Osteocyte (in vitro differentiated cells): ENCODE results near the gene GUCY2F. TPM values are rescaled to one million over a fixed set of nuclear protein-coding genes. Genes with fewer than 3 reads are reported as not detected.

Source experiments
- DNase-seq: peaks from one replicate; pipeline ENCODE4 v3.0.0; 2021; ENCODE audit warnings: mixed read lengths; ENCODE audit not compliant: unreplicated experiment; ENCODE audit errors: extremely low spot score
- H3K27ac Mint-ChIP-seq: one replicate; pipeline ENCODE4 v1.8.0; 2021; ENCODE audit warnings: mild to moderate bottlenecking, mixed read lengths; ENCODE audit not compliant: unreplicated experiment
- H3K27me3 Mint-ChIP-seq: one replicate; pipeline ENCODE4 v1.8.0; 2021; ENCODE audit warnings: mixed read lengths; ENCODE audit not compliant: unreplicated experiment
- H3K36me3 Mint-ChIP-seq: one replicate; pipeline ENCODE4 v1.8.0; 2021; ENCODE audit warnings: mixed read lengths; ENCODE audit not compliant: unreplicated experiment
- H3K4me1 Mint-ChIP-seq: one replicate; pipeline ENCODE4 v1.8.0; 2021; ENCODE audit warnings: mixed read lengths; ENCODE audit not compliant: unreplicated experiment
- H3K4me3 Mint-ChIP-seq: one replicate; pipeline ENCODE4 v1.8.0; 2021; ENCODE audit warnings: mild to moderate bottlenecking, moderate library complexity, mixed read lengths; ENCODE audit not compliant: unreplicated experiment
- H3K9me3 Mint-ChIP-seq: one replicate; pipeline ENCODE4 v1.8.0; 2021; ENCODE audit warnings: mixed read lengths; ENCODE audit not compliant: unreplicated experiment
- CTCF ChIP-seq: fragments of 200-600 bp; sonication (generic); IDR thresholded peaks from 2 replicates; pipeline ENCODE4 v1.5.0; 2021; ENCODE audit warnings: antibody characterized with exemption, mild to moderate bottlenecking, moderate library complexity
- total RNA-seq: library from RNA; stranded (reverse); gene quantifications from 2 replicates; pipeline ENCODE4 v1.2.1, GENCODE V29; 2021

Gene GUCY2F
- total RNA-seq, 1 donor from 2014 or later: not detected

GRCh38 chrX:109357706-109358105 is 124.2 kb downstream of the GUCY2F start:
- H3K4me1 Mint-ChIP-seq: peaks cover 10% of the 10 kb centered on the region
- H3K27me3 Mint-ChIP-seq: no peaks in the 10 kb centered on the region
- H3K9me3 Mint-ChIP-seq: peaks cover 3% of the 10 kb centered on the region
- no peaks in the 10 kb centered on the region for H3K36me3 Mint-ChIP-seq
- H3K4me3 Mint-ChIP-seq: no peak overlapping the region
- TF ChIP-seq CTCF: no peak
- DNase-seq: no peak
- H3K27ac Mint-ChIP-seq: no peak overlapping the region

GRCh38 chrX:109356684-109357083 is 125.2 kb downstream of the GUCY2F start:
- Mint-ChIP-seq H3K27ac (no peak overlapping the region), H3K27me3 (no peaks in the 10 kb centered on the region), H3K4me3 (no peak overlapping the region), H3K4me1 (peaks cover 20% of the 10 kb centered on the region), H3K36me3 (no peaks in the 10 kb centered on the region), H3K9me3 (peaks cover 3% of the 10 kb centered on the region)
- TF ChIP-seq CTCF: no peak
- no peak for DNase-seq

- Mint-ChIP-seq H3K9me3 (no peaks in the 10 kb centered on the region), H3K36me3 (no peaks in the 10 kb centered on the region), H3K4me3 (no peak overlapping the region), H3K27ac (peak overlapping the region; percentile 36), H3K27me3 (no peaks in the 10 kb centered on the region), H3K4me1 (peaks cover 34% of the 10 kb centered on the region)
- DNase-seq: no peak
- no peak for TF ChIP-seq CTCF
These were observed 129.8 kb downstream of the GUCY2F start for GRCh38 chrX:109352066-109352588.

DNA sequence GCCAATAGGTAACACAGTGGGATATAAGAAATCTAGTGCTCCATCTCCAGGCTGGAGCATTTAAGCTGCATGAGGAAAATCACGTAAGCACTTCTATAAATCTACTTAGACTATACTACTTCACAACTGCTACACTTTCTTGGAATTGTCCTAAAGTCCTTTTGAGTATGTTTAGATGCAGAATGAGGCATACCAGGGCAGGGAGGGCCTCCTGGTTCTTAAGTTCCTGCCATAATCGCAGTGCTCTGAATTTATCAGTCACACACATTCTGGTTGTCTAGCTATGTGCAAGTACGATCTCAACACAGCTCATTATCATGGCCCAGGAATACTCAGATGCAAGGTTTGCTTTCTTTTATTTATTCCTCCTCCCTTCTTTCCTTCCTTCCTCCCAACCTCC is 130.3 kb downstream of the GUCY2F start:
- Mint-ChIP-seq H3K4me1 (peaks cover 39% of the 10 kb centered on the region), H3K9me3 (no peaks in the 10 kb centered on the region), H3K4me3 (no peak overlapping the region), H3K36me3 (no peaks in the 10 kb centered on the region), H3K27ac (no peak overlapping the region), H3K27me3 (no peaks in the 10 kb centered on the region)
- no peak for TF ChIP-seq CTCF
- no peak for DNase-seq

- no peak for DNase-seq
- no peak for TF ChIP-seq CTCF
- no peaks in the 10 kb centered on the region for H3K9me3 Mint-ChIP-seq
- no peaks in the 10 kb centered on the region for H3K36me3 Mint-ChIP-seq
- no peak overlapping the region for H3K27ac Mint-ChIP-seq
- H3K4me3 Mint-ChIP-seq: no peak overlapping the region
- no peaks in the 10 kb centered on the region for H3K27me3 Mint-ChIP-seq
- peaks cover 50% of the 10 kb centered on the region for H3K4me1 Mint-ChIP-seq
These were observed 131.3 kb downstream of the GUCY2F start for GRCh38 chrX:109350551-109350950.
